IMR-90 (cell line): Measurements from ENCODE around the gene UTP14A. TPM values are rescaled to one million over a fixed set of nuclear protein-coding genes. Genes with fewer than 3 reads are reported as not detected.

Source experiments
- ATAC-seq: fragments of 200-7000 bp; cut with Tn5 transposase; 2 replicates; pipeline ENCODE4 v1.9.1; 2020; ENCODE audit warnings: low read depth, mild to moderate bottlenecking, moderate library complexity
- BruUV-seq: library from RNA; stranded (reverse); fragments of 400-500 nt; replicated peaks from 2 replicates; lab custom pipeline; 2021; lab: Mats Ljungman, UMichigan
- CTCF ChIA-PET: fragments of 300-600 bp; formaldehyde crosslinking; extraction: SDS; loops from one replicate; lab custom pipeline; 2021; ENCODE audit warnings: antibody characterized with exemption; lab: Yijun Ruan, JAX
- POLR2A ChIA-PET: fragments of 300-600 bp; sonication (Branson Sonifier 250); formaldehyde crosslinking; loops from one replicate; lab custom pipeline; 2022; ENCODE audit warnings: antibody characterized with exemption; ENCODE audit not compliant: unreplicated experiment; lab: Charles Lee
- DNase-seq: peaks from one replicate; pipeline ENCODE4 v3.0.0; 2013
- H2AFZ ChIP-seq: replicated peaks from 2 replicates; pipeline ENCODE3; 2013; ENCODE audit warnings: low read length, mild to moderate bottlenecking; ENCODE audit not compliant: poor library complexity
- H2AK5ac ChIP-seq: 2 replicates; pipeline ENCODE4 v1.6.1; 2013; ENCODE audit warnings: low read depth, low read length, inconsistent platforms
- H2AK9ac ChIP-seq: replicated peaks from 2 replicates; pipeline ENCODE3; 2013; ENCODE audit warnings: mild to moderate bottlenecking, low read depth, low read length, moderate library complexity; ENCODE audit not compliant: poor library complexity
- H2BK120ac ChIP-seq: 2 replicates; pipeline ENCODE4 v1.6.1; 2013; ENCODE audit warnings: low read depth, low read length, inconsistent platforms
- H2BK15ac ChIP-seq: 3 replicates; pipeline ENCODE4 v1.6.1; 2013; ENCODE audit warnings: low read depth, low read length, inconsistent platforms
- H2BK20ac ChIP-seq: 2 replicates; pipeline ENCODE4 v1.6.1; 2013; ENCODE audit warnings: low read depth, mild to moderate bottlenecking, inconsistent platforms, low read length, moderate library complexity
- H2BK5ac ChIP-seq: 2 replicates; pipeline ENCODE4 v1.6.1; 2013; ENCODE audit warnings: mild to moderate bottlenecking, low read depth, low read length, inconsistent platforms; ENCODE audit not compliant: poor library complexity, severe bottlenecking
- H3K14ac ChIP-seq: replicated peaks from 2 replicates; pipeline ENCODE4 v1.6.1; 2013; ENCODE audit warnings: low read depth, low read length, inconsistent platforms
- H3K18ac ChIP-seq: 2 replicates; pipeline ENCODE4 v1.6.1; 2013; ENCODE audit warnings: low read depth, low read length, control low read depth
- H3K23ac ChIP-seq: 2 replicates; pipeline ENCODE4 v1.6.1; 2013; ENCODE audit warnings: low read depth, low read length, inconsistent platforms
- H3K27ac ChIP-seq: 2 replicates; pipeline ENCODE4 v1.5.1; 2013; ENCODE audit warnings: mild to moderate bottlenecking, control low read depth, low read length; ENCODE audit not compliant: insufficient read depth
- H3K27me3 ChIP-seq: 2 replicates; pipeline ENCODE4 v1.6.1; 2013; ENCODE audit warnings: low read length; ENCODE audit not compliant: control insufficient read depth, insufficient read depth
- H3K36me3 ChIP-seq: 2 replicates; pipeline ENCODE4 v1.6.1; 2013; ENCODE audit warnings: low read length, mixed read lengths; ENCODE audit not compliant: control insufficient read depth, insufficient read depth
- H3K4ac ChIP-seq: 2 replicates; pipeline ENCODE4 v1.6.1; 2013; ENCODE audit warnings: low read depth, low read length, inconsistent platforms
- H3K4me1 ChIP-seq: 2 replicates; pipeline ENCODE4 v1.6.1; 2013; ENCODE audit warnings: low read length, mixed read lengths; ENCODE audit not compliant: control insufficient read depth, insufficient read depth
- H3K4me2 ChIP-seq: 2 replicates; pipeline ENCODE4 v1.6.1; 2013; ENCODE audit warnings: low read depth, mild to moderate bottlenecking, control low read depth, low read length, moderate library complexity
- H3K4me3 ChIP-seq: 2 replicates; pipeline ENCODE4 v1.5.1; 2013; ENCODE audit warnings: low read depth, mild to moderate bottlenecking, control low read depth, low read length, moderate library complexity; ENCODE audit not compliant: insufficient read depth
- H3K56ac ChIP-seq: 2 replicates; pipeline ENCODE4 v1.6.1; 2013; ENCODE audit warnings: low read length, inconsistent platforms; ENCODE audit not compliant: insufficient read depth; ENCODE audit errors: extremely low read depth
- H3K79me1 ChIP-seq, 2 experiments: 2 replicates each; pipeline ENCODE4 v1.6.1; 2013; ENCODE audit warnings: low read length in 2 of 2, inconsistent platforms in 1 of 2, low read depth in 1 of 2
- H3K9ac ChIP-seq: 2 replicates; pipeline ENCODE4 v1.6.1; 2013; ENCODE audit warnings: low read depth, low read length, control low read depth
- H3K9me1 ChIP-seq: 2 replicates; pipeline ENCODE4 v1.6.1; 2013; ENCODE audit warnings: low read length, inconsistent platforms; ENCODE audit not compliant: insufficient read depth
- H3K9me3 ChIP-seq: 2 replicates; pipeline ENCODE4 v1.6.1; 2013; ENCODE audit warnings: low read length; ENCODE audit not compliant: control insufficient read depth, insufficient read depth
- H4K20me1 ChIP-seq: 2 replicates; pipeline ENCODE4 v1.6.1; 2013; ENCODE audit warnings: low read length, inconsistent platforms; ENCODE audit not compliant: insufficient read depth
- H4K5ac ChIP-seq: 2 replicates; pipeline ENCODE4 v1.6.1; 2013; ENCODE audit warnings: mild to moderate bottlenecking, low read depth, low read length, control low read depth
- H4K8ac ChIP-seq, 2 experiments: 2 replicates each; pipeline ENCODE4 v1.6.1; 2013; ENCODE audit warnings: low read depth in 2 of 2, low read length in 2 of 2, control low read depth in 1 of 2, inconsistent platforms in 1 of 2
- H4K91ac ChIP-seq: 2 replicates; pipeline ENCODE4 v1.6.1; 2013; ENCODE audit warnings: low read depth, low read length, inconsistent platforms; ENCODE audit not compliant: insufficient read depth
- USF2 ChIP-seq: fragments of 150-350 bp; IDR thresholded peaks from 2 replicates; pipeline ENCODE4 v1.6.1; 2017; ENCODE audit warnings: mild to moderate bottlenecking, antibody characterized with exemption, low read length, low read depth
- WGBS, 2 experiments: methylation state at CpG; one replicate each; pipeline versions ENCODE4 v1.1.5 to v1.1.7; 2013; ENCODE audit warnings: missing lambda C conversion rate in 2 of 2; ENCODE audit not compliant: insufficient read length in 1 of 2; ENCODE audit errors: extremely low coverage in 2 of 2; 5-methylcytosine and 5-hydroxymethylcytosine counted together
- dilution Hi-C: fragments of 300-500 bp; cut with HindIII; formaldehyde crosslinking; loops from one replicate; pipeline ENCODE4 v1.14.3; 2018; ENCODE audit warnings: low sequenced_read_pairs; ENCODE audit not compliant: unreplicated experiment
- in situ Hi-C: fragments of 300-500 bp; cut with MboI; formaldehyde crosslinking; loops from 3 replicates; pipeline ENCODE4 v1.14.3; 2019; ENCODE audit warnings: low sequenced_read_pairs, inconsistent platforms, mixed read lengths
- intact Hi-C: fragments of 100-400 bp; cut with micrococcal nuclease; formaldehyde crosslinking; loops from 2 replicates; pipeline ENCODE4 v1.10.0; 2022
- polyA plus RNA-seq, 3 experiments: library from polyadenylated mRNA; depleted of rRNA; stranded (reverse); fragments of >200 nt; gene quantifications; 2 replicates each; pipeline ENCODE4 v1.2.3, GENCODE V29; 2012; ENCODE audit warnings: low replicate concordance in 1 of 3
- total RNA-seq: library from RNA; depleted of rRNA; stranded (reverse); fragments of >200 nt; gene quantifications from 2 replicates; pipeline ENCODE4 v1.2.3, GENCODE V29; 2012

UTP14A gene
- total and polyA plus RNA-seq, 2 of the 4 experiments (the other 2 are of a cell fraction) = 13.8 to 15.2 TPM

- no peak overlapping the region for H3K9ac ChIP-seq
- DNase-seq (no peak), ATAC-seq (no peak)
- H3K18ac ChIP-seq = no peak overlapping the region
- no peak overlapping the region for H3K27ac ChIP-seq
- H3K14ac ChIP-seq = no peak overlapping the region
- H3K4me1 ChIP-seq = no peaks in the 10 kb centered on the region
- ChIA-PET CTCF (no interaction called here), POLR2A (no interaction called here)
- no peak overlapping the region for H3K4me3 ChIP-seq
- no peak overlapping the region for H4K91ac ChIP-seq
- H2BK15ac ChIP-seq = no peak overlapping the region
- no peak overlapping the region for H4K8ac ChIP-seq
- no peaks in the 10 kb centered on the region for H3K9me3 ChIP-seq
- H2AFZ ChIP-seq = no peak overlapping the region
- no peak overlapping the region for H3K4ac ChIP-seq
- intact Hi-C loops = loop anchor here (2.0 kb wide), 1 partner anchor 127 kb away; no protein-coding TSS in a partner anchor
- H3K79me1 ChIP-seq = peaks cover 0 to 4% of the 10 kb centered on the region in 2 experiments; a peak in 1 of 4 replicates
- no peak overlapping the region for H2AK9ac ChIP-seq
- TF ChIP-seq USF2 = no peak
- no peak overlapping the region for H2BK120ac ChIP-seq
- no TSS peak for BruUV-seq
- in situ Hi-C loops = no loop called here
- no peak overlapping the region for H3K56ac ChIP-seq
- H2BK5ac ChIP-seq = no peak overlapping the region
- dilution Hi-C loops = no loop called here
- H4K20me1 ChIP-seq = no peaks in the 10 kb centered on the region
- 0 out of 2 replicates have a peak, but pooled peaks cover 2% of the 10 kb centered on the region for H3K36me3 ChIP-seq
- no peak overlapping the region for H2AK5ac ChIP-seq
- peaks cover 41% of the 10 kb centered on the region for H3K27me3 ChIP-seq
- H3K23ac ChIP-seq = no peak overlapping the region
- no peaks in the 10 kb centered on the region for H3K9me1 ChIP-seq
- WGBS, 2 experiments = 49% methylated on average over 2 of the region's 7 CpGs; no CpG with 5 or more reads in 1 of the 2 experiments
- no peak overlapping the region for H4K5ac ChIP-seq
- H2BK20ac ChIP-seq = no peak overlapping the region
- no peak overlapping the region for H3K4me2 ChIP-seq
These were observed 27.7 kb downstream of the UTP14A start for GRCh38 chrX:129933700-129934099.
